Mesenchymal stem cell (in vitro differentiated cells and primary cell): ENCODE data around the gene HPSE.

Experiments used
- DNase-seq: peaks from one replicate; pipeline ENCODE4 v3.0.0-alpha.2; 2013
- H2AFZ ChIP-seq: one replicate; pipeline ENCODE4 v1.6.1; 2013; ENCODE audit warnings: low read depth, mild to moderate bottlenecking, control low read depth, inconsistent platforms, low read length, moderate library complexity
- H2AK5ac ChIP-seq: 2 replicates; pipeline ENCODE4 v1.6.1; 2013; ENCODE audit warnings: low read length, moderate library complexity, mild to moderate bottlenecking, inconsistent platforms; ENCODE audit not compliant: severe bottlenecking
- H2BK120ac ChIP-seq: one replicate; pipeline ENCODE4 v1.6.1; 2013; ENCODE audit warnings: low read depth, mild to moderate bottlenecking, inconsistent platforms, low read length, moderate library complexity
- H2BK12ac ChIP-seq, 2 experiments: one replicate each; pipeline ENCODE4 v1.6.1; 2013; ENCODE audit warnings: inconsistent platforms in 2 of 2, low read length in 2 of 2, mild to moderate bottlenecking in 2 of 2, moderate library complexity in 2 of 2, control low read depth in 1 of 2
- H2BK15ac ChIP-seq: one replicate; pipeline ENCODE4 v1.6.1; 2013; ENCODE audit warnings: mild to moderate bottlenecking, low read depth, inconsistent platforms; ENCODE audit not compliant: poor library complexity, severe bottlenecking
- H2BK5ac ChIP-seq: 2 replicates; pipeline ENCODE4 v1.6.1; 2013; ENCODE audit warnings: low read depth, mild to moderate bottlenecking, low read length, control low read depth, inconsistent platforms; ENCODE audit not compliant: poor library complexity, severe bottlenecking
- H3K14ac ChIP-seq, 2 experiments: one replicate each; pipeline ENCODE4 v1.6.1; 2013; ENCODE audit warnings: inconsistent platforms in 2 of 2, low read length in 2 of 2, control low read depth in 1 of 2, mild to moderate bottlenecking in 1 of 2, moderate library complexity in 1 of 2
- H3K18ac ChIP-seq, 2 experiments: one replicate each; pipeline ENCODE4 v1.6.1; 2013; ENCODE audit warnings: inconsistent platforms in 2 of 2, low read length in 2 of 2, control low read depth in 1 of 2, low read depth in 1 of 2, mild to moderate bottlenecking in 1 of 2
- H3K23ac ChIP-seq, 2 experiments: one replicate each; pipeline ENCODE4 v1.6.1; 2013; ENCODE audit warnings: inconsistent platforms in 2 of 2, low read length in 2 of 2, mild to moderate bottlenecking in 2 of 2, moderate library complexity in 2 of 2, control low read depth in 1 of 2
- H3K27ac ChIP-seq: 2 replicates; pipeline ENCODE4 v1.5.1; 2013; ENCODE audit warnings: mild to moderate bottlenecking, moderate library complexity, low read length, control low read depth, inconsistent platforms; ENCODE audit not compliant: poor library complexity, severe bottlenecking
- H3K27me3 ChIP-seq, 2 experiments: 2 replicates each; pipeline versions ENCODE4 v1.6.1 to v1.7.0; 2013; ENCODE audit warnings: low read length in 2 of 2, mild to moderate bottlenecking in 2 of 2, moderate library complexity in 2 of 2, control low read depth in 1 of 2, inconsistent platforms in 1 of 2; ENCODE audit not compliant: control insufficient read depth in 1 of 2, insufficient read depth in 1 of 2
- H3K36me3 ChIP-seq, 2 experiments: 2 replicates each; pipeline versions ENCODE4 v1.6.1 to v1.7.0; 2013; ENCODE audit warnings: low read length in 2 of 2, control low read depth in 1 of 2, inconsistent platforms in 1 of 2, low read depth in 1 of 2, mild to moderate bottlenecking in 1 of 2; ENCODE audit not compliant: insufficient read depth in 2 of 2, control insufficient read depth in 1 of 2
- H3K4ac ChIP-seq, 2 experiments: one replicate each; pipeline ENCODE4 v1.6.1; 2013; ENCODE audit warnings: inconsistent platforms in 2 of 2, low read length in 2 of 2, mild to moderate bottlenecking in 2 of 2, moderate library complexity in 2 of 2, control low read depth in 1 of 2, low read depth in 1 of 2
- H3K4me1 ChIP-seq: 2 replicates; pipeline ENCODE4 v1.6.1; 2013; ENCODE audit warnings: low read depth, low read length, control low read depth; ENCODE audit not compliant: control insufficient read depth, insufficient read depth
- H3K4me2 ChIP-seq: 2 replicates; pipeline ENCODE4 v1.6.1; 2013; ENCODE audit warnings: low read length, mild to moderate bottlenecking, inconsistent platforms; ENCODE audit not compliant: poor library complexity, severe bottlenecking
- H3K4me3 ChIP-seq, 2 experiments: 2 replicates each; pipeline versions ENCODE4 v1.5.1 to v1.7.0; 2013; ENCODE audit warnings: low read length in 2 of 2, mild to moderate bottlenecking in 2 of 2, control low read depth in 1 of 2, low read depth in 1 of 2; ENCODE audit not compliant: insufficient read depth in 1 of 2
- H3K79me1 ChIP-seq: replicated peaks from 2 replicates; pipeline ENCODE4 v1.6.1; 2013; ENCODE audit warnings: mild to moderate bottlenecking, control low read depth, low read length, inconsistent platforms; ENCODE audit not compliant: poor library complexity, severe bottlenecking
- H3K9ac ChIP-seq: 2 replicates; pipeline ENCODE4 v1.7.0; 2013; ENCODE audit warnings: mild to moderate bottlenecking, low read length, moderate library complexity
- H3K9me3 ChIP-seq: 2 replicates; pipeline ENCODE4 v1.7.0; 2013; ENCODE audit warnings: mild to moderate bottlenecking, low read length; ENCODE audit not compliant: control insufficient read depth
- H4K8ac ChIP-seq: one replicate; pipeline ENCODE4 v1.6.1; 2013; ENCODE audit warnings: inconsistent platforms, mild to moderate bottlenecking, low read length, moderate library complexity
- H4K91ac ChIP-seq: one replicate; pipeline ENCODE4 v1.6.1; 2013; ENCODE audit warnings: mild to moderate bottlenecking, low read length, inconsistent platforms
- WGBS: methylation state at CpG from one replicate; pipeline ENCODE4 v1.1.7; 2013; ENCODE audit warnings: mixed read lengths; 5-methylcytosine and 5-hydroxymethylcytosine counted together

HPSE gene

DNA sequence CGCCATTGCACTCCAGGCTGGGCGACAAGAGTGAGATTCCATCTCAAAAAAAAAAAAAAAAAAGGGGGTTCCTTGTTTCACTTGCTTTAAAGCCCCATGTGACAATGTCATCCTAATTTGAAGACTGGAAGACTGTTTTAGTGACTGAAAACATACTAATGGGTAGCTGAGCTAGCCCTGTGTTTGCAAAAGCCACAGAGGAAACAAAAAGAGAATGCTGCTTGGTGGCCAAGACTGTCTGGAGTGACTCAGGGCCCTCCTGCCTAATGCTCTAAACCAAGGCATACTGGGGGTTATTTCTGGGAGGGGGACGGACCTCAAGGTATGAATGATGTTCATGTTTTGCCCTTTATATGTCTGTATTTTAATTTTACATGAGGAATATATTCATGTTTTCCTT, 16.0 kb downstream of the HPSE start:
- H2AK5ac ChIP-seq, result no peak overlapping the region
- no peaks in the 10 kb centered on the region for H3K27me3 ChIP-seq
- H4K8ac ChIP-seq, result no peak overlapping the region
- no peak for DNase-seq
- no peak overlapping the region for H2AFZ ChIP-seq
- no peak overlapping the region for H4K91ac ChIP-seq
- H2BK15ac ChIP-seq, result no peak overlapping the region
- no peak overlapping the region for H3K18ac ChIP-seq
- H3K23ac ChIP-seq, result no peak overlapping the region
- 100% methylated on average over 3 of the region's 3 CpGs for WGBS
- no peaks in the 10 kb centered on the region for H3K36me3 ChIP-seq
- H3K9ac ChIP-seq, result no peak overlapping the region
- no peaks in the 10 kb centered on the region for H3K4me1 ChIP-seq
- H2BK12ac ChIP-seq, result no peak overlapping the region
- H3K4ac ChIP-seq, result no peak overlapping the region
- no peak overlapping the region for H3K14ac ChIP-seq
- no peak overlapping the region for H2BK120ac ChIP-seq
- no peak overlapping the region for H2BK5ac ChIP-seq
- no peak overlapping the region for H3K27ac ChIP-seq
- no peaks in the 10 kb centered on the region for H3K79me1 ChIP-seq
- no peak overlapping the region for H3K4me3 ChIP-seq
- H3K4me2 ChIP-seq, result no peak overlapping the region
- H3K9me3 ChIP-seq, result no peaks in the 10 kb centered on the region

DNA sequence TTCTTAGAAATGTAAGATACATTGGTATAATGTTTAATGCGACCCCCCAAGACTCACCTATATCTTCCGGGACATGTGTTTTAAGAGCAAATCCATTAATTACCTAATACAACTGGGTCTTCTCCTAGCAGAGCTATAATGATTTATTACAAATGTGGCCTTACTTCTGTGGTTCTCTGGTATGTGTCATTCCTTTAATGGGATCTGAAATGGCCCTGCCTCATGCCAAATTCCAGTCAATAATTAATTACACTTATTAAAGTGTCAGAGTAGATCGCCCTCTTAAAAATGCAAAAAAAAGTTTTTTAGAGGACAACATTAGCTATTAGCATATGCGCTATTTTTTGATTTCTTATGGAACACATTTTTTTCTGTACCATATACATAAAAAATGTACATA, 17.0 kb downstream of the HPSE start:
- H3K9me3 ChIP-seq, result no peaks in the 10 kb centered on the region
- H4K91ac ChIP-seq, result no peak overlapping the region
- no peak for DNase-seq
- no peak overlapping the region for H2BK12ac ChIP-seq
- no peak overlapping the region for H2BK15ac ChIP-seq
- H3K14ac ChIP-seq, result no peak overlapping the region
- no peak overlapping the region for H3K27ac ChIP-seq
- H3K27me3 ChIP-seq, result no peaks in the 10 kb centered on the region
- H3K18ac ChIP-seq, result no peak overlapping the region
- H2BK5ac ChIP-seq, result no peak overlapping the region
- H3K4me1 ChIP-seq, result no peaks in the 10 kb centered on the region
- H2AFZ ChIP-seq, result no peak overlapping the region
- no peaks in the 10 kb centered on the region for H3K36me3 ChIP-seq
- no peak overlapping the region for H3K4me2 ChIP-seq
- H2BK120ac ChIP-seq, result no peak overlapping the region
- no peaks in the 10 kb centered on the region for H3K79me1 ChIP-seq
- no peak overlapping the region for H2AK5ac ChIP-seq
- no peak overlapping the region for H3K9ac ChIP-seq
- no peak overlapping the region for H3K4me3 ChIP-seq
- H4K8ac ChIP-seq, result no peak overlapping the region
- no peak overlapping the region for H3K4ac ChIP-seq
- no CpG with 5 or more reads among the region's 4 CpGs for WGBS
- no peak overlapping the region for H3K23ac ChIP-seq

DNA sequence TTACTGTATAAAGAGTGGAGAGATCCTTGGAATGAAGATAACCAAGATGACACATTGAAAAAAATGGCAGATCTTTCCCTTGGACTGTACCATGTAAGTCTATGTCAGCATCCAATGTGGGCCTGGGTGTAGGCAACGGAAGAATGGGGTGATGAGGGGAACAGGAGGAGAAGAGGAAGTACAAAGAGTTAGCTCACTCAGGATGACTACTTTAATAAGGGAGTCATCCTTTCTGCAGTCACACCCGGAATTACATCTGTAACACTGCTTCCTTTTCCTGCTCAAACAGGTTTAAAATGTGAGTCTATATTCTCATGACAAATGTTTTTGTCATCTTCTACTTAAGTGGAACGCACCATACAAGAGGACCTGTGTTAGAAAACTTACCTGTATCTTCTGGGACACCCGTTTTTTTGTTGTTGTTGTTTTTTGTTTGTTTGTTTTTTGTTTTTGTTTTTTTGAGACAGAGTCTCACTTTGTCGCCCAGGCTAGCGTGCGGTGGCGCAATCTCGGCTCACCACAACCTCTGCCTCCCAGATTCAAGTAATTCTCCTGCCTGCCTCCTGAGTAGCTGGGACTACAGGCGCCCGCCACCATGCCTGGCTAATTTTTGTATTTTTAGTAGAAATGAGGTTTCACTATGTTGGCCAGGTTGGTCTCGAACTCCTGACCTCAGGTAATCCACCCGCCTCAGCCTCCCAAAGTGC, 18.0 kb downstream of the HPSE start:
- no peak overlapping the region for H2AK5ac ChIP-seq

DNA sequence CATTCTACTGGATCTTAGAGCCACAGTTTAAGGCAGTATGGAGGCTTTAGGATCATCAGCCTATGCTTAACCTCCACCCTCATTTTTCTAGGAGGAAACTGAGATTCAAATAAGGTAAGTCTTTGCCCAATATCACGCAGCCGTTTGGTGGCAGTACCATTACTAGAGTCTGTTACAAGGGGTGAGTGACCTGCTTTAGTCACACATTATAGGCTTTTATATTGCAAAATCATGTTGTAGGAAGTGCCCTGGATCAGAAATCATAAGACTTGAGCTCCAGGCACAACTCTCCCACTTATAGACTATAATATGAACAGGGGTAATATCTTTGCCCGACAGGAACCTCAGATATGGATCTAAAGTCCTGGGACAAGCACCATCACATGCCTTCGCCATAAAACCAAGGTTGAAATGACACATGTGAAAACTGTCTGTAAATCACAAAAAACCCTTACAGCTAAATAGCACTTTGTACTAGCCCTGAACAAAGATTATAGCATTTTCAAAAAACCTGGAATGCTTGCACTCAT, 19.2 kb downstream of the HPSE start:
- Histone ChIP-seq H3K27me3 (no peaks in the 10 kb centered on the region), H3K4me2 (no peak overlapping the region), H3K9ac (no peak overlapping the region), H2BK12ac (no peak overlapping the region), H2BK15ac (no peak overlapping the region), H2BK5ac (no peak overlapping the region), H2AFZ (no peak overlapping the region), H3K18ac (no peak overlapping the region), H3K9me3 (no peaks in the 10 kb centered on the region), H3K4me3 (no peak overlapping the region), H3K14ac (no peak overlapping the region), H3K4me1 (no peaks in the 10 kb centered on the region), H3K23ac (no peak overlapping the region), H4K8ac (no peak overlapping the region), H3K27ac (no peak overlapping the region), H3K4ac (no peak overlapping the region), H3K36me3 (no peaks in the 10 kb centered on the region), H4K91ac (no peak overlapping the region), H2AK5ac (no peak overlapping the region), H2BK120ac (no peak overlapping the region), H3K79me1 (no peaks in the 10 kb centered on the region)
- WGBS, result 81% methylated on average over 2 of the region's 4 CpGs
- no peak for DNase-seq

More for the DNA sequence above, 18.0 kb downstream of the HPSE start:
- no peak overlapping the region for H4K8ac ChIP-seq
- no peaks in the 10 kb centered on the region for H3K4me1 ChIP-seq
- no peaks in the 10 kb centered on the region for H3K79me1 ChIP-seq
- H2BK15ac ChIP-seq, result no peak overlapping the region
- no peak overlapping the region for H3K14ac ChIP-seq
- no peak overlapping the region for H2BK5ac ChIP-seq
- no peak overlapping the region for H2AFZ ChIP-seq
- H3K4ac ChIP-seq, result no peak overlapping the region
- H4K91ac ChIP-seq, result no peak overlapping the region
- DNase-seq, result no peak
- no peaks in the 10 kb centered on the region for H3K36me3 ChIP-seq
- H2BK120ac ChIP-seq, result no peak overlapping the region
- 91% methylated on average over 10 of the region's 13 CpGs for WGBS
- H3K9me3 ChIP-seq, result no peaks in the 10 kb centered on the region
- H2BK12ac ChIP-seq, result no peak overlapping the region
- H3K27me3 ChIP-seq, result no peaks in the 10 kb centered on the region
- no peak overlapping the region for H3K27ac ChIP-seq
- no peak overlapping the region for H3K4me2 ChIP-seq
- H3K23ac ChIP-seq, result no peak overlapping the region
- H3K9ac ChIP-seq, result no peak overlapping the region
- no peak overlapping the region for H3K4me3 ChIP-seq
- no peak overlapping the region for H3K18ac ChIP-seq
